ENCODE measurements around the gene ZDHHC8.

GRCh38 chr22:20183101-20183500 is 51.5 kb downstream of the ZDHHC8 start:
- TF ChIP-seq CTCF (IDR thresholded peaks at IDR 0.05; ENCODE audit: borderline replicate concordance, extremely low read depth, low read length, poor library complexity, severe bottlenecking), result no peak
- no peak for TF ChIP-seq EZH2 (IDR thresholded peaks at IDR 0.05; ENCODE audit: borderline replicate concordance, low read depth, low read length, severe bottlenecking)
